K562 (cell line): ENCODE results near the gene EFNA1. TPM values are rescaled to one million over a fixed set of nuclear protein-coding genes. Genes with fewer than 3 reads are reported as not detected.

Source experiments
- ATAC-seq: fragments of 200-7000 bp; cut with Tn5 transposase; 3 replicates; pipeline ENCODE4 v1.9.1; 2020; ENCODE audit warnings: moderate library complexity
- BruUV-seq: library from RNA; stranded (reverse); fragments of 400-500 nt; replicated peaks from 2 replicates; lab custom pipeline; 2021; lab: Mats Ljungman, UMichigan
- CTCF ChIA-PET: fragments of 300-600 bp; formaldehyde crosslinking; extraction: SDS; loops from one replicate; lab custom pipeline; 2021; ENCODE audit warnings: low intra/inter-chr PET ratio; lab: Yijun Ruan, JAX
- POLR2A ChIA-PET: fragments of 300-600, 350-650 bp; sonication (Branson Sonifier 250); formaldehyde crosslinking; extraction: SDS; loops from one replicate; lab custom pipeline; 2021; ENCODE audit warnings: antibody characterized with exemption, inconsistent platforms; lab: Yijun Ruan, JAX
- DNase-seq, 4 experiments: peaks; one replicate each; pipeline versions ENCODE4 v3.0.0 to v3.0.0-alpha.2; 2011 to 2018; ENCODE audit warnings: low spot score in 3 of 4, mixed read lengths in 3 of 4; ENCODE audit errors: extremely low read depth in 1 of 4
- FAIRE-seq: peaks from 2 replicates; lab custom pipeline; 2011; peaks lifted over from hg19 to GRCh38; lab: Jason Lieb, UNC
- H2AFZ ChIP-seq: 2 replicates; pipeline ENCODE4 v1.6.0; 2011; ENCODE audit warnings: low read depth, low read length, control low read depth, inconsistent platforms
- H3K27ac ChIP-seq: fragments of 200-600 bp; 3 replicates; pipeline ENCODE4 v1.8.0; 2011; ENCODE audit warnings: low read depth, mild to moderate bottlenecking, control low read depth, inconsistent platforms, low read length, moderate library complexity, mixed read lengths; ENCODE audit errors: extremely low read depth
- H3K27me3 ChIP-seq, 2 experiments: fragments of 300-600 bp in 1 of 2; 2 replicates in 1 of 2; 3 replicates in 1 of 2; pipeline versions ENCODE4 v1.6.0 to v1.8.0; 2011; ENCODE audit warnings: inconsistent platforms in 2 of 2, low read length in 2 of 2, mild to moderate bottlenecking in 1 of 2, mixed read lengths in 1 of 2, moderate library complexity in 1 of 2; ENCODE audit not compliant: control insufficient read depth in 2 of 2, insufficient read depth in 2 of 2
- H3K36me3 ChIP-seq: fragments of 300-600 bp; 3 replicates; pipeline ENCODE4 v1.8.0; 2011; ENCODE audit warnings: mild to moderate bottlenecking, low read length, inconsistent platforms; ENCODE audit not compliant: control insufficient read depth, insufficient read depth
- H3K4me1 ChIP-seq, 2 experiments: fragments of 200-600 bp in 1 of 2; replicated peaks in 1 of 2; 2 replicates in 1 of 2; 3 replicates in 1 of 2; pipeline versions ENCODE4 v1.5.1 to v1.8.0; 2011; ENCODE audit warnings: inconsistent platforms in 2 of 2, low read length in 2 of 2, mild to moderate bottlenecking in 1 of 2, mixed read lengths in 1 of 2, moderate library complexity in 1 of 2; ENCODE audit not compliant: control insufficient read depth in 2 of 2, insufficient read depth in 2 of 2
- H3K4me2 ChIP-seq: 2 replicates; pipeline ENCODE4 v1.6.1; 2011; ENCODE audit warnings: low read length, control low read depth, inconsistent platforms, mixed read lengths; ENCODE audit not compliant: insufficient read depth
- H3K4me3 ChIP-seq: fragments of 200-600 bp; sonication (generic), shearing (Covaris generic); 2 replicates; pipeline ENCODE4 v1.5.1; 2016; ENCODE audit warnings: control low read depth, inconsistent platforms
- H3K79me2 ChIP-seq: fragments of 200-600 bp; 3 replicates; pipeline ENCODE4 v1.8.0; 2011; ENCODE audit warnings: low read length, inconsistent platforms; ENCODE audit not compliant: control insufficient read depth, insufficient read depth
- H3K9ac ChIP-seq, 2 experiments: 2 replicates each; pipeline versions ENCODE4 v1.6.0 to v1.6.1; 2011; ENCODE audit warnings: low read depth in 2 of 2, low read length in 2 of 2, control low read depth in 1 of 2, inconsistent platforms in 1 of 2, mild to moderate bottlenecking in 1 of 2, mixed read lengths in 1 of 2; ENCODE audit not compliant: insufficient read depth in 1 of 2
- H3K9me1 ChIP-seq: one replicate; pipeline ENCODE4 v1.6.0; 2011; ENCODE audit warnings: inconsistent platforms, mild to moderate bottlenecking, low read length, moderate library complexity; ENCODE audit not compliant: control insufficient read depth, insufficient read depth
- H3K9me3 ChIP-seq: replicated peaks from 2 replicates; pipeline ENCODE4 v1.5.1; 2011; ENCODE audit warnings: low read depth, low read length, inconsistent platforms; ENCODE audit not compliant: control insufficient read depth, insufficient read depth
- H4K20me1 ChIP-seq: replicated peaks from 2 replicates; pipeline ENCODE4 v1.6.1; 2011; ENCODE audit warnings: low read length, inconsistent platforms, mixed read lengths; ENCODE audit not compliant: control insufficient read depth, insufficient read depth
- ATF3 ChIP-seq, 2 experiments: fragments of 450-650 bp in 1 of 2; sonication (generic) in 1 of 2; formaldehyde crosslinking in 1 of 2; IDR thresholded peaks in 1 of 2; conservative IDR thresholded peaks in 1 of 2; 2 replicates each; pipeline versions ENCODE4 v1.6.1 to v1.8.1; 2016 to 2023; ENCODE audit warnings: mild to moderate bottlenecking in 2 of 2, moderate library complexity in 2 of 2, inconsistent platforms in 1 of 2, missing genetic modification reagents in 1 of 2
- CTCFL ChIP-seq: IDR thresholded peaks from 2 replicates; pipeline ENCODE4 v1.6.1; 2011; ENCODE audit warnings: borderline replicate concordance, low read depth, mild to moderate bottlenecking, moderate library complexity, low read length; ENCODE audit not compliant: insufficient read depth, poor library complexity, severe bottlenecking
- GABPB1 ChIP-seq: sonication (generic); formaldehyde crosslinking; IDR thresholded peaks from 2 replicates; pipeline ENCODE4 v1.8.0; 2022; ENCODE audit warnings: mild to moderate bottlenecking, missing genetic modification reagents
- LEF1 ChIP-seq: fragments of 450-650 bp; IDR thresholded peaks from 2 replicates; pipeline ENCODE4 v1.6.1; 2016; ENCODE audit warnings: mild to moderate bottlenecking
- MAFG ChIP-seq: fragments of 450-650 bp; conservative IDR thresholded peaks from 2 replicates; pipeline ENCODE4 v1.6.1; 2016; ENCODE audit warnings: missing genetic modification characterization, missing compliant biosample characterization
- MLX ChIP-seq, 2 experiments: fragments of 450-650 bp in 1 of 2; sonication (generic) in 1 of 2; formaldehyde crosslinking; conservative IDR thresholded peaks; 2 replicates each; pipeline versions ENCODE4 v1.4.0 to v1.8.1; 2020 to 2022; ENCODE audit warnings: mild to moderate bottlenecking in 1 of 2, missing genetic modification reagents in 1 of 2
- MYBL2 ChIP-seq, 2 experiments: fragments of 450-650 bp in 1 of 2; sonication (generic) in 1 of 2; formaldehyde crosslinking in 1 of 2; IDR thresholded peaks; 2 replicates each; pipeline versions ENCODE4 v1.6.1 to v1.8.1; 2017 to 2022; ENCODE audit warnings: borderline replicate concordance in 1 of 2, inconsistent platforms in 1 of 2, low read depth in 1 of 2, mild to moderate bottlenecking in 1 of 2, missing genetic modification reagents in 1 of 2, moderate library complexity in 1 of 2
- PKNOX1 ChIP-seq: fragments of 450-650 bp; IDR thresholded peaks from 2 replicates; pipeline ENCODE4 v1.6.1; 2016
- SFPQ ChIP-seq: fragments of 200-400 bp; formaldehyde crosslinking; IDR thresholded peaks from 2 replicates; pipeline ENCODE4 v1.6.1; 2017; ENCODE audit warnings: mild to moderate bottlenecking, low read depth, low read length, moderate library complexity
- SMARCB1 ChIP-seq: IDR thresholded peaks from 2 replicates; pipeline ENCODE4 v1.6.1; 2011; ENCODE audit warnings: improper control_type of control experiment, low read depth; ENCODE audit not compliant: insufficient read length
- SNAPC5 ChIP-seq: fragments of 250-450 bp; sonication (Bioruptor Pico); IDR thresholded peaks from 2 replicates; pipeline ENCODE4 v1.8.0; 2021; ENCODE audit warnings: moderate library complexity, mild to moderate bottlenecking, inconsistent platforms
- TCF7 ChIP-seq: sonication (generic); IDR thresholded peaks from 2 replicates; pipeline ENCODE4 v1.6.1; 2016; ENCODE audit warnings: antibody characterized with exemption, borderline replicate concordance
- ZNF134 ChIP-seq: fragments of 250-450 bp; sonication (Bioruptor Pico); conservative IDR thresholded peaks from 2 replicates; pipeline ENCODE4 v1.4.0; 2020
- ZNF707 ChIP-seq: fragments of 250-450 bp; sonication (Bioruptor Pico); conservative IDR thresholded peaks from 2 replicates; pipeline ENCODE4 v1.8.0; 2022; ENCODE audit warnings: inconsistent platforms, mild to moderate bottlenecking, moderate library complexity
- WGBS: fragments of 100-300 bp; shearing (Covaris generic); methylation state at CpG from one replicate; pipeline ENCODE4 v1.1.6; 2016; ENCODE audit warnings: low coverage, mixed read lengths; ENCODE audit not compliant: insufficient coverage; ENCODE audit errors: missing lambda C conversion rate; 5-methylcytosine and 5-hydroxymethylcytosine counted together
- in situ Hi-C: fragments of 300-500 bp; cut with MboI; formaldehyde crosslinking; loops from 4 replicates; pipeline ENCODE4 v1.15.0; 2018; ENCODE audit warnings: inconsistent platforms, mixed read lengths
- intact Hi-C: fragments of 100-400 bp; cut with micrococcal nuclease; formaldehyde crosslinking; loops from 2 replicates; pipeline ENCODE4 v1.14.2; 2022
- polyA plus RNA-seq, 8 experiments: library from polyadenylated mRNA; depleted of rRNA in 4 of 8; stranded (reverse) in 5 of 8; unstranded in 3 of 8; fragments of >200 nt; fragmentation: Nextera tagmentation in 2 of 8; fragmentation: Illumina TruSeq in 1 of 8; extraction: Ambion mirVana in 2 of 8; extraction: Trizol in 1 of 8; gene quantifications; 2 replicates each; pipeline versions ENCODE4 v1.2.1 to v1.2.3, GENCODE V29; 2011 to 2014; ENCODE audit warnings: inconsistent platforms in 1 of 8, missing spikeins in 1 of 8
- total RNA-seq, 7 experiments: library from RNA; depleted of rRNA in 6 of 7; stranded (reverse); fragments of >200 nt in 6 of 7; fragmentation: Illumina TruSeq in 2 of 7; extraction: Trizol in 2 of 7; gene quantifications; 2 replicates each; pipeline versions ENCODE4 v1.2.1 to v1.2.3, GENCODE V29; 2011 to 2021; ENCODE audit warnings: low replicate concordance in 1 of 7

The EFNA1 gene
- total and polyA plus RNA-seq, 9 of the 15 experiments (the other 6 are each of a cell fraction or from before 2014, with no cell fraction given), result 2.1 to 9.3 (median 3.0) TPM

GRCh38 chr1:155110826-155111225 is 16.9 kb upstream of the EFNA1 start:
- CTCF ChIA-PET, result no interaction called here
- in situ Hi-C loops (no loop called here), intact Hi-C loops (loop anchor here (5.0 kb wide), 1 partner anchor 56 kb away; no protein-coding TSS in a partner anchor)
- Histone ChIP-seq H3K9me1 (no peaks in the 10 kb centered on the region), H3K4me2 (no peak overlapping the region), H3K4me1 (peaks cover 1 to 7% of the 10 kb centered on the region in 2 experiments; a peak in 3 of 5 replicates), H3K9ac (no peak overlapping the region), H4K20me1 (no peaks in the 10 kb centered on the region), H3K27me3 (no peaks in the 10 kb centered on the region), H3K9me3 (no peaks in the 10 kb centered on the region), H3K4me3 (no peak overlapping the region), H3K79me2 (no peaks in the 10 kb centered on the region), H3K27ac (no peak overlapping the region), H3K36me3 (no peaks in the 10 kb centered on the region), H2AFZ (no peak overlapping the region)
- no TSS peak for BruUV-seq
- DNase-seq, result no peak
- FAIRE-seq, result no peak
- POLR2A ChIA-PET, result interaction anchor here (1.2 kb wide), 1 partner anchor 15 kb away, joined by 3 read pairs; no protein-coding TSS in a partner anchor
- no peak for ATAC-seq
- WGBS, result 45% methylated on average over 8 of the region's 8 CpGs
- TF ChIP-seq GABPB1 (no peak), MLX (CRISPR knock-in tag; conservative IDR thresholded peaks at IDR 0.05) (no peak), ATF3 (IDR thresholded peaks at IDR 0.05) (no peak), ATF3 (CRISPR knock-in tag; conservative IDR thresholded peaks at IDR 0.05) (no peak), TCF7 (no peak), SMARCB1 (no peak), ZNF134 (CRISPR knock-in tag) (no peak), ZNF707 (no peak), MAFG (no peak), PKNOX1 (no peak), SFPQ (no peak), SNAPC5 (CRISPR knock-in tag) (no peak), LEF1 (no peak), MYBL2 (IDR thresholded peaks at IDR 0.05; ENCODE audit: low read depth) (no peak), MYBL2 (CRISPR knock-in tag; IDR thresholded peaks at IDR 0.05; ENCODE audit: borderline replicate concordance) (no peak), CTCFL (no peak)
